H1 (cell line): ENCODE data around the gene SLC38A10. TPM values are rescaled to one million over a fixed set of nuclear protein-coding genes. Genes with fewer than 3 reads are reported as not detected.

Experiments
- CTCF ChIA-PET: fragments of 300-600 bp; sonication (Branson Sonifier 250); formaldehyde crosslinking; loops from one replicate; lab custom pipeline; 2021; ENCODE audit not compliant: partially characterized antibody; lab: Charles Lee
- POLR2A ChIA-PET: fragments of 300-600 bp; sonication (Branson Sonifier 250); formaldehyde crosslinking; loops from one replicate; lab custom pipeline; 2021; ENCODE audit warnings: inconsistent platforms; ENCODE audit not compliant: partially characterized antibody; lab: Charles Lee
- DNase-seq, 2 experiments: peaks; one replicate each; pipeline versions ENCODE4 v3.0.0 to v3.0.0-alpha.2; 2010 to 2022; ENCODE audit warnings: low spot score in 2 of 2, low read depth in 1 of 2, mixed read lengths in 1 of 2
- FAIRE-seq: peaks from 2 replicates; lab custom pipeline; 2011; peaks lifted over from hg19 to GRCh38; lab: Jason Lieb, UNC
- H2AFZ ChIP-seq: 2 replicates; pipeline ENCODE4 v1.8.1; 2012; ENCODE audit warnings: low read length, inconsistent platforms
- H2AK5ac ChIP-seq: 2 replicates; pipeline ENCODE4 v1.6.1; 2013; ENCODE audit warnings: low read depth, low read length
- H2BK120ac ChIP-seq: replicated peaks from 2 replicates; pipeline ENCODE3; 2013; ENCODE audit warnings: low read depth, low read length, inconsistent platforms
- H2BK12ac ChIP-seq: 2 replicates; pipeline ENCODE4 v1.6.1; 2013; ENCODE audit warnings: low read depth, low read length
- H2BK15ac ChIP-seq: 2 replicates; pipeline ENCODE4 v1.6.1; 2013; ENCODE audit warnings: low read length
- H2BK20ac ChIP-seq: 2 replicates; pipeline ENCODE4 v1.6.1; 2013; ENCODE audit warnings: low read length
- H2BK5ac ChIP-seq: 2 replicates; pipeline ENCODE4 v1.6.1; 2013; ENCODE audit warnings: low read depth, low read length
- H3K14ac ChIP-seq: 2 replicates; pipeline ENCODE4 v1.6.1; 2013; ENCODE audit warnings: inconsistent platforms; ENCODE audit not compliant: insufficient read length
- H3K18ac ChIP-seq: 2 replicates; pipeline ENCODE4 v1.6.1; 2013; ENCODE audit warnings: low read length; ENCODE audit errors: extremely low read depth
- H3K23ac ChIP-seq: 2 replicates; pipeline ENCODE4 v1.6.1; 2013; ENCODE audit warnings: inconsistent platforms; ENCODE audit not compliant: insufficient read length
- H3K23me2 ChIP-seq: 2 replicates; pipeline ENCODE4 v1.6.1; 2013; ENCODE audit warnings: low read depth, low read length
- H3K27ac ChIP-seq: 2 replicates; pipeline ENCODE4 v1.6.1; 2011; ENCODE audit warnings: low read depth, low read length, inconsistent platforms
- H3K27me3 ChIP-seq, 4 experiments: replicated peaks in 1 of 4; 1 replicate in 1 of 4; 2 replicates in 3 of 4; pipeline versions ENCODE4 v1.6.1 to v1.8.1; 2011 to 2013; ENCODE audit warnings: low read length in 3 of 4, mild to moderate bottlenecking in 3 of 4, inconsistent platforms in 2 of 4, mixed read lengths in 2 of 4, moderate library complexity in 1 of 4; ENCODE audit not compliant: control insufficient read depth in 3 of 4, insufficient read depth in 3 of 4; ENCODE audit errors: extremely low read depth in 1 of 4
- H3K36me3 ChIP-seq, 4 experiments: 2 replicates each; pipeline versions ENCODE4 v1.6.1 to v1.8.1; 2011 to 2013; ENCODE audit warnings: mild to moderate bottlenecking in 4 of 4, low read length in 3 of 4, moderate library complexity in 2 of 4, control low read depth in 1 of 4, inconsistent platforms in 1 of 4; ENCODE audit not compliant: insufficient read depth in 4 of 4, control insufficient read depth in 2 of 4
- H3K4ac ChIP-seq: replicated peaks from 2 replicates; pipeline ENCODE3; 2013; ENCODE audit warnings: low read length, low read depth, mixed read lengths, inconsistent platforms; ENCODE audit not compliant: insufficient read length
- H3K4me1 ChIP-seq, 4 experiments: replicated peaks in 1 of 4; 1 replicate in 1 of 4; 2 replicates in 3 of 4; pipeline versions ENCODE4 v1.6.1 to v1.8.1; 2011 to 2013; ENCODE audit warnings: low read length in 3 of 4, inconsistent platforms in 2 of 4, mixed read lengths in 1 of 4; ENCODE audit not compliant: insufficient read depth in 4 of 4, control insufficient read depth in 3 of 4
- H3K4me2 ChIP-seq, 2 experiments: 2 replicates each; pipeline versions ENCODE4 v1.6.1 to v1.8.1; 2011 to 2013; ENCODE audit warnings: low read depth in 2 of 2, low read length in 2 of 2, control low read depth in 1 of 2, inconsistent platforms in 1 of 2, mild to moderate bottlenecking in 1 of 2; ENCODE audit not compliant: insufficient read depth in 1 of 2
- H3K4me3 ChIP-seq, 4 experiments: fragments of 200-600, 300-600 bp in 1 of 4; sonication (generic), shearing (Covaris generic), sonication (Bioruptor Twin) in 1 of 4; 2 replicates each; pipeline versions ENCODE4 v1.5.1 to v1.8.1; 2011 to 2016; ENCODE audit warnings: low read length in 4 of 4, low read depth in 3 of 4, control low read depth in 2 of 4, inconsistent platforms in 2 of 4, mild to moderate bottlenecking in 2 of 4, mixed read lengths in 1 of 4, moderate library complexity in 1 of 4; ENCODE audit not compliant: insufficient read depth in 2 of 4; ENCODE audit errors: extremely low read depth in 1 of 4
- H3K56ac ChIP-seq: replicated peaks from 2 replicates; pipeline ENCODE3; 2013; ENCODE audit warnings: low read depth, mild to moderate bottlenecking, mixed read lengths, low read length, inconsistent platforms; ENCODE audit not compliant: insufficient read length
- H3K79me1 ChIP-seq: 2 replicates; pipeline ENCODE4 v1.6.1; 2013; ENCODE audit warnings: low read depth, low read length, control low read depth
- H3K79me2 ChIP-seq, 2 experiments: 2 replicates each; pipeline versions ENCODE4 v1.6.1 to v1.8.1; 2012 to 2013; ENCODE audit warnings: low read length in 2 of 2, mild to moderate bottlenecking in 2 of 2, inconsistent platforms in 1 of 2; ENCODE audit not compliant: insufficient read depth in 2 of 2, control insufficient read depth in 1 of 2
- H3K9ac ChIP-seq, 4 experiments: replicated peaks in 1 of 4; 1 replicate in 1 of 4; 2 replicates in 3 of 4; pipeline versions ENCODE4 v1.6.1 to v1.8.1; 2011 to 2013; ENCODE audit warnings: low read depth in 3 of 4, low read length in 3 of 4, control low read depth in 2 of 4, mild to moderate bottlenecking in 2 of 4, moderate library complexity in 2 of 4, inconsistent platforms in 1 of 4; ENCODE audit errors: extremely low read depth in 1 of 4
- H3K9me3 ChIP-seq, 2 experiments: 2 replicates each; pipeline versions ENCODE4 v1.6.1 to v1.8.1; 2012 to 2013; ENCODE audit warnings: mild to moderate bottlenecking in 2 of 2, moderate library complexity in 2 of 2, control low read depth in 1 of 2, inconsistent platforms in 1 of 2, low read depth in 1 of 2, low read length in 1 of 2, mixed read lengths in 1 of 2; ENCODE audit not compliant: insufficient read depth in 2 of 2
- H4K20me1 ChIP-seq, 2 experiments: replicated peaks in 1 of 2; 2 replicates each; pipeline versions ENCODE3 to v1.8.1; 2011 to 2013; ENCODE audit warnings: inconsistent platforms in 2 of 2, low read length in 2 of 2, mild to moderate bottlenecking in 1 of 2; ENCODE audit not compliant: insufficient read depth in 2 of 2, control insufficient read depth in 1 of 2
- H4K5ac ChIP-seq: 2 replicates; pipeline ENCODE4 v1.6.1; 2013; ENCODE audit warnings: low read length, low read depth, mixed read lengths, inconsistent platforms; ENCODE audit not compliant: insufficient read length
- H4K8ac ChIP-seq: 2 replicates; pipeline ENCODE4 v1.8.0; 2013; ENCODE audit warnings: mild to moderate bottlenecking, moderate library complexity, low read length, inconsistent platforms; ENCODE audit not compliant: insufficient read depth; ENCODE audit errors: extremely low read depth
- H4K91ac ChIP-seq: replicated peaks from 2 replicates; pipeline ENCODE3; 2013; ENCODE audit warnings: low read length, mixed read lengths, inconsistent platforms; ENCODE audit not compliant: insufficient read length
- BRCA1 ChIP-seq: IDR thresholded peaks from 2 replicates; pipeline ENCODE4 v1.6.1; 2012; ENCODE audit warnings: low read depth, low read length, improper control_type of control experiment
- CTBP2 ChIP-seq: IDR thresholded peaks from 2 replicates; pipeline ENCODE4 v1.7.0; 2011; ENCODE audit warnings: borderline replicate concordance, mild to moderate bottlenecking, moderate library complexity, mixed read lengths, low read length; ENCODE audit not compliant: insufficient read depth, insufficient read length
- WGBS, 2 experiments: shearing (Covaris generic) in 1 of 2; methylation state at CpG; one replicate each; pipeline versions ENCODE4 v1.1.6 to v1.1.7; 2013 to 2015; ENCODE audit warnings: low lambda C conversion rate in 2 of 2, mixed read lengths in 2 of 2, inconsistent platforms in 1 of 2, low coverage in 1 of 2, missing lambda C conversion rate in 1 of 2; ENCODE audit not compliant: insufficient replicate concordance in 2 of 2, insufficient coverage in 1 of 2, insufficient read length in 1 of 2; ENCODE audit errors: extremely low coverage in 1 of 2, missing lambda C conversion rate in 1 of 2; 5-methylcytosine and 5-hydroxymethylcytosine counted together
- polyA plus RNA-seq, 7 experiments: library from polyadenylated mRNA; depleted of rRNA in 3 of 7; stranded (reverse) in 5 of 7; unstranded in 2 of 7; fragments of >200 nt in 5 of 7; fragments of 200-250 nt in 2 of 7; gene quantifications; 1 replicate in 5 of 7; 2 replicates in 1 of 7; 4 replicates in 1 of 7; pipeline versions ENCODE4 v1.2.1 to v1.2.3, GENCODE V29; 2011 to 2013; ENCODE audit warnings: missing spikeins in 2 of 7, mixed read lengths in 2 of 7
- total RNA-seq: library from RNA; stranded (reverse); fragmentation: NEBNext Ultra II Directional; extraction: Animal tissue kit (Norgen Biotek cat#: 25700); gene quantifications from 2 replicates; pipeline ENCODE4 v1.2.1, GENCODE V29; 2021

The SLC38A10 gene
- total and polyA plus RNA-seq, 2 of the 8 experiments (the other 6 are each of a cell fraction or from before 2014, with no cell fraction given), result 26.4 to 41.0 TPM

- TF ChIP-seq BRCA1 (no peak), CTBP2 (no peak)
- H3K4me1 ChIP-seq, result peaks cover 0 to 8% (median 0%) of the 10 kb centered on the region in 4 experiments; a peak in 4 of 7 replicates
- H2BK120ac ChIP-seq, result no peak overlapping the region
- H3K56ac ChIP-seq, result no peak overlapping the region
- peaks cover 0 to 20% of the 10 kb centered on the region in 2 experiments; a peak in 2 of 4 replicates for H3K79me2 ChIP-seq
- H2AFZ ChIP-seq, result no peak overlapping the region
- H4K91ac ChIP-seq, result no peak overlapping the region
- H3K9me3 ChIP-seq, result no peaks in the 10 kb centered on the region
- H3K36me3 ChIP-seq, result peaks cover 0 to 5% (median 3%) of the 10 kb centered on the region in 4 experiments; a peak in 4 of 8 replicates
- POLR2A ChIA-PET, result interaction anchor here (1.3 kb wide), 1 partner anchor 251 kb away, joined by 4 read pairs; no protein-coding TSS in a partner anchor
- H2BK12ac ChIP-seq, result no peak overlapping the region
- H4K20me1 ChIP-seq, result peaks cover 10 to 16% of the 10 kb centered on the region in 2 experiments
- no peak overlapping the region for H3K14ac ChIP-seq
- no peak overlapping the region; the same call in 1 of the 2 replicates for H2BK5ac ChIP-seq
- H3K23ac ChIP-seq, result no peak overlapping the region
- CTCF ChIA-PET, result interaction anchor here (0.9 to 2.0 kb wide), 3 partner anchors 27 to 34 kb away, joined by 3 to 7 read pairs (median 4); no protein-coding TSS in a partner anchor
- H3K4me2 ChIP-seq, result no peak overlapping the region
- H3K23me2 ChIP-seq, result no peaks in the 10 kb centered on the region
- H3K4ac ChIP-seq, result no peak overlapping the region
- no peak overlapping the region for H2AK5ac ChIP-seq
- H4K5ac ChIP-seq, result no peak overlapping the region
- H3K27ac ChIP-seq, result no peak overlapping the region
- peaks cover 13% of the 10 kb centered on the region for H3K79me1 ChIP-seq
- FAIRE-seq, result no peak
- H3K18ac ChIP-seq, result no peak overlapping the region
- H2BK15ac ChIP-seq, result no peak overlapping the region
- no peak overlapping the region for H2BK20ac ChIP-seq
- no peaks in the 10 kb centered on the region for H3K27me3 ChIP-seq
- no peak overlapping the region for H3K9ac ChIP-seq
- 94% methylated on average over 19 of the region's 21 CpGs; no CpG with 5 or more reads in 1 of the 2 experiments for WGBS, 2 experiments
- H4K8ac ChIP-seq, result no peak overlapping the region
- no peak for DNase-seq
- no peak overlapping the region for H3K4me3 ChIP-seq
Measured at GRCh38 chr17:81287152-81287551, 8.0 kb downstream of the SLC38A10 start.
